Loucy (cell line): ENCODE measurements around the gene POPDC2.

Source experiments
- EZH2phosphoT487 ChIP-seq: fragments of 200-600 bp; IDR thresholded peaks from 2 replicates; pipeline ENCODE4 v1.6.1; 2018; ENCODE audit warnings: antibody characterized with exemption, mild to moderate bottlenecking, moderate library complexity, borderline replicate concordance
- TF ChIP-seq, protein P1 (sequence below): fragments of 200-600 bp; sonication (generic); conservative IDR thresholded peaks from 2 replicates; pipeline ENCODE4 v1.5.1; 2014; ENCODE audit warnings: mild to moderate bottlenecking, antibody characterized with exemption, low read length

DNA sequence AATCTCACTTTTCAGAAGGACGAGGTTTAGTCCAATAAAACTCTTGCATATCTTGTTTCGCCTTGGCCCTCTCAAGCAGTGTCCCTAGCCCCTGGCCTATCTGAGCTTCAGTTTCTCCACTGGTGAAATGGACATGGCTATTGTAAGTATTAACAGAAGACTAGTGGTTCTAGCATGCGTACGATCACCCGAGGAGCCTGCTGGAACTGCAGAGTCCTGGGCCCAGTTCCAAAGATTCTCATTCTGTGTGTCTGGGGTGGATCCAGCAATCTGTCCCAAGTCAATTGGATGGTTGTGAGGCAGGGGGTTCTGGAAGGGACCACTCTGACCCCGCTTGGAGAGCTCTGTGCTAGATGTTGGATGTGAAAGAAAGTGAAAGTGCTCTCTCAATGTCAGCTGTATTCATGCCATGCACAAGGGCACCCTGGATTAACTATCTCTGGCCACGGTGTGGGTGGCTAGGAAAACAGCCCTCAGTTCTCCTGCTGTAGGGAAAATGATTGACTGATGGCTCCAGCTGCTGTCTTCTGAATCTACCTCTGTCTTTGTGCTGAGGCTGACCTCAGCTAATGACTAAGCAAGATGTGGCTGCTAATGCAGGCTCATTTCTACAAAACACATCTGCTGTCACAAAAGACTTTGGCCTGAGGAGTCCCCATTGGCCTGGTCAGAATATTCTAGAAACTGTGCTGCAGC lies 64.6 kb downstream of the POPDC2 start:
- TF ChIP-seq, protein P1, sequence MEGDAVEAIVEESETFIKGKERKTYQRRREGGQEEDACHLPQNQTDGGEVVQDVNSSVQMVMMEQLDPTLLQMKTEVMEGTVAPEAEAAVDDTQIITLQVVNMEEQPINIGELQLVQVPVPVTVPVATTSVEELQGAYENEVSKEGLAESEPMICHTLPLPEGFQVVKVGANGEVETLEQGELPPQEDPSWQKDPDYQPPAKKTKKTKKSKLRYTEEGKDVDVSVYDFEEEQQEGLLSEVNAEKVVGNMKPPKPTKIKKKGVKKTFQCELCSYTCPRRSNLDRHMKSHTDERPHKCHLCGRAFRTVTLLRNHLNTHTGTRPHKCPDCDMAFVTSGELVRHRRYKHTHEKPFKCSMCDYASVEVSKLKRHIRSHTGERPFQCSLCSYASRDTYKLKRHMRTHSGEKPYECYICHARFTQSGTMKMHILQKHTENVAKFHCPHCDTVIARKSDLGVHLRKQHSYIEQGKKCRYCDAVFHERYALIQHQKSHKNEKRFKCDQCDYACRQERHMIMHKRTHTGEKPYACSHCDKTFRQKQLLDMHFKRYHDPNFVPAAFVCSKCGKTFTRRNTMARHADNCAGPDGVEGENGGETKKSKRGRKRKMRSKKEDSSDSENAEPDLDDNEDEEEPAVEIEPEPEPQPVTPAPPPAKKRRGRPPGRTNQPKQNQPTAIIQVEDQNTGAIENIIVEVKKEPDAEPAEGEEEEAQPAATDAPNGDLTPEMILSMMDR, result no peak
- TF ChIP-seq EZH2phosphoT487, result no peak
